Measurements from ENCODE around the gene CDKN2AIPNL. TPM values are rescaled to one million over a fixed set of nuclear protein-coding genes. Genes with fewer than 3 reads are reported as not detected.

The CDKN2AIPNL gene, protein sequence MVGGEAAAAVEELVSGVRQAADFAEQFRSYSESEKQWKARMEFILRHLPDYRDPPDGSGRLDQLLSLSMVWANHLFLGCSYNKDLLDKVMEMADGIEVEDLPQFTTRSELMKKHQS
- 29.7 and 38.2 TPM in 2 replicates for total RNA-seq (2014; rRNA removed)
- percentile 64 among the genes with signal in this experiment for Bru-seq, nascent RNA
- BruChase-seq, experiment 1, labeled RNA remaining after a 6-hour chase, result percentile 75 among the genes with signal in this experiment
- BruChase-seq, experiment 2, labeled RNA remaining after a 2-hour chase, result percentile 58 among the genes with signal in this experiment
- long read RNA-seq, transcript CDKN2AIPNL-202 (3 exons, 1,223 nt), result major isoform, 42 of 45 reads
- long read RNA-seq, partial matches to known transcripts, result 0 of 45 reads
- long read RNA-seq, other reads (novel, unspliced or antisense), result 3 of 45 reads

DNA sequence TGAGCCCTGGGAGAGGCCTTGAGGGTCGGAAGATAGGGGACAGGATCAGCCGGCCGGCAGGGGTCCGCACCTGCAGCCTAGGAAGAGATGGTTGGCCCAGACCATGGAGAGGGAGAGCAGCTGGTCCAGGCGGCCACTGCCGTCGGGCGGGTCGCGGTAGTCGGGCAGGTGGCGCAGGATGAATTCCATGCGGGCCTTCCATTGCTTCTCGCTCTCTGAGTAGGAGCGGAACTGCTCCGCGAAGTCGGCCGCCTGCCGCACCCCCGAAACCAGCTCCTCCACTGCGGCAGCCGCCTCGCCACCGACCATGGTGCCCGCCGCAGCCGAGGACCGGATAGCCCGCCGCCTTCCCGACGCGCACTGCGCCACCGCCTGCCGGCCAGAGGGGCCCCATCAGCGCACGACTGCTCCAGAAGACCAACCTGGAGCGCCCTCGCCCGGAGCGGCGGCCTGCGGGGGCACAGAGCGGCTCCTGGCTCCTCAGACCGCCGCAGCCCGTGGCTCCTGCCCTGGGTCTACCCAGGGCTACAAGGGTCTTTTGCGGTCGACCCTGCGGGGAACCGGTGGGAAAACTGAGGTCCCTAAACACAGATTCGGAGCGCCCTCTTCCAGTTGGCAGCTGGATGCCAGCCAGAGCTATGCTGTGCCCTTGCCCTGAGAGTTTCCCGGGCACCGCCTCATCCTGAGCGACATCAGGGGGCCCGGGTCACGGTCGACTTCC, at the start of gene CDKN2AIPNL:
Gene CDKN2AIPNL (minus strand): TSS at position 336 of the 721 bp plus-strand sequence. CDS start 27 bp downstream, at position 309.
- Histone ChIP-seq H3K79me2 (ENCODE audit: low read length) (peaks cover 32% of the 10 kb centered on the region), H2AFZ (ENCODE audit: low read length) (peak within 1 kb of the TSS; percentile 92), H4K20me1 (ENCODE audit: low read length) (no peaks in the 10 kb centered on the region), H3K36me3 (ENCODE audit: low read depth, low read length) (no peaks in the 10 kb centered on the region), H3K4me2 (ENCODE audit: low read length) (peak within 1 kb of the TSS; percentile 99), H3K27me3 (ENCODE audit: low read length) (no peaks in the 10 kb centered on the region), H3K9me3 (ENCODE audit: low read length) (no peaks in the 10 kb centered on the region), H3K4me1 (ENCODE audit: insufficient read depth, low read length) (peaks cover 24% of the 10 kb centered on the region; the same call in 1 of the 2 replicates), H3K9ac (ENCODE audit: low read length) (peak within 1 kb of the TSS; percentile 88), H3K4me3 (ENCODE audit: low read length) (peak within 1 kb of the TSS; percentile 96), H3F3A (ENCODE audit: low read length, unreplicated experiment) (no peaks in the 10 kb centered on the region), H3K27ac (ENCODE audit: low read length) (peak within 1 kb of the TSS; percentile 16; the same call in 1 of the 2 replicates), H3K9me2 (replicated peaks; ENCODE audit: low read length) (no peaks in the 10 kb centered on the region)
- intact Hi-C loops (cut with micrococcal nuclease), result loop anchor here (2.0 to 5.0 kb wide), 3 partner anchors 19 to 115 kb away; no protein-coding TSS in a partner anchor
- ChIA-PET CTCF (interaction anchor here (1.1 kb wide), 1 partner anchor 94 kb away, joined by 5 read pairs; no protein-coding TSS in a partner anchor), POLR2A (ENCODE audit: unreplicated experiment) (interaction anchor here (0.7 kb wide), 2 partner anchors 34 to 203 kb away, joined by 3 to 7 read pairs; no protein-coding TSS in a partner anchor)
- TF ChIP-seq EZH2phosphoT487 (IDR thresholded peaks at IDR 0.05; ENCODE audit: borderline replicate concordance, low read length), result no peak
- TF ChIP-seq, protein P1, sequence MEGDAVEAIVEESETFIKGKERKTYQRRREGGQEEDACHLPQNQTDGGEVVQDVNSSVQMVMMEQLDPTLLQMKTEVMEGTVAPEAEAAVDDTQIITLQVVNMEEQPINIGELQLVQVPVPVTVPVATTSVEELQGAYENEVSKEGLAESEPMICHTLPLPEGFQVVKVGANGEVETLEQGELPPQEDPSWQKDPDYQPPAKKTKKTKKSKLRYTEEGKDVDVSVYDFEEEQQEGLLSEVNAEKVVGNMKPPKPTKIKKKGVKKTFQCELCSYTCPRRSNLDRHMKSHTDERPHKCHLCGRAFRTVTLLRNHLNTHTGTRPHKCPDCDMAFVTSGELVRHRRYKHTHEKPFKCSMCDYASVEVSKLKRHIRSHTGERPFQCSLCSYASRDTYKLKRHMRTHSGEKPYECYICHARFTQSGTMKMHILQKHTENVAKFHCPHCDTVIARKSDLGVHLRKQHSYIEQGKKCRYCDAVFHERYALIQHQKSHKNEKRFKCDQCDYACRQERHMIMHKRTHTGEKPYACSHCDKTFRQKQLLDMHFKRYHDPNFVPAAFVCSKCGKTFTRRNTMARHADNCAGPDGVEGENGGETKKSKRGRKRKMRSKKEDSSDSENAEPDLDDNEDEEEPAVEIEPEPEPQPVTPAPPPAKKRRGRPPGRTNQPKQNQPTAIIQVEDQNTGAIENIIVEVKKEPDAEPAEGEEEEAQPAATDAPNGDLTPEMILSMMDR (conservative IDR thresholded peaks at IDR 0.05; ENCODE audit: low read depth, low read length), result peak; percentile 68
- ATAC-seq (peak; percentile 99), DNase-seq (peak; percentile 80)
- BruUV-seq (replicated peaks), result no TSS peak

DNA sequence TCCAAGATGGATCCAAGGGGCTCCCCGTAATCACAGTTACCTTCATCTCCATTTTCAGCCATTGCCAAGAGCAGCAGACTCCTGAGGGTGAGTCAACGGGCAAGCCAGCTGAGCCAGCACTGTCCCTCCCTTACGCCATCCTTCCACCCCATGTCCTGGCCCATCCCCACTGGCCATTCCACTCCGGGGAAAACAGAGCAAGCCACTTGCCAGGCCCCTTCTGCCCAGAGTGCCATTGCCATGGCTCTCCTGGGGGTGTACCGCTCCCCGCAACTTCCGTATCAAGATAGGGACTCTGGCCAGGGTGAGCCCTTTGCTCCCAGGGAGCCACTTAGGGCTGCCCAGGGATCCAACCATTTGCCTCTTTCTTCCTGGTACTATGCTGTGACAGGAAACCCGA, 48.9 kb upstream of the CDKN2AIPNL start:
- H3K27me3 ChIP-seq (ENCODE audit: low read length), result no peaks in the 10 kb centered on the region
- TF ChIP-seq EZH2 (IDR thresholded peaks at IDR 0.05; ENCODE audit: low read length, unreplicated experiment) (no peak), EZH2phosphoT487 (IDR thresholded peaks at IDR 0.05; ENCODE audit: borderline replicate concordance, low read length) (no peak)
- TF ChIP-seq, protein P1 (conservative IDR thresholded peaks at IDR 0.05; ENCODE audit: low read depth, low read length), result no peak
- no peaks in the 10 kb centered on the region for H3K9me2 ChIP-seq (replicated peaks; ENCODE audit: low read length)
- no peaks in the 10 kb centered on the region for H3K36me3 ChIP-seq (ENCODE audit: low read depth, low read length)
- CTCF ChIA-PET, result no interaction called here
- no peak overlapping the region for H2AFZ ChIP-seq (ENCODE audit: low read length)
- POLR2A ChIA-PET (ENCODE audit: unreplicated experiment), result no interaction called here
- no peaks in the 10 kb centered on the region for H4K20me1 ChIP-seq (ENCODE audit: low read length)
- DNase-seq (no peak), ATAC-seq (no peak)
- H3K27ac ChIP-seq (ENCODE audit: low read length), result no peak overlapping the region
- intact Hi-C loops (cut with micrococcal nuclease), result no loop called here
- H3K4me2 ChIP-seq (ENCODE audit: low read length), result no peak overlapping the region
- no peaks in the 10 kb centered on the region for H3F3A ChIP-seq (ENCODE audit: low read length, unreplicated experiment)
- no TSS peak for BruUV-seq (replicated peaks)
- H3K79me2 ChIP-seq (ENCODE audit: low read length), result no peaks in the 10 kb centered on the region
- peaks cover 3% of the 10 kb centered on the region; the same call in 1 of the 2 replicates for H3K4me1 ChIP-seq (ENCODE audit: insufficient read depth, low read length)
- no peak overlapping the region for H3K4me3 ChIP-seq (ENCODE audit: low read length)
- no peak overlapping the region for H3K9ac ChIP-seq (ENCODE audit: low read length)
- no peaks in the 10 kb centered on the region for H3K9me3 ChIP-seq (ENCODE audit: low read length)

All from PC-3 (cell line).